ENCODE measurements around the gene COQ7.
A peak's percentile ranks its signal among the peaks of the same experiment; 100 is the strongest.

The COQ7 gene

DNA sequence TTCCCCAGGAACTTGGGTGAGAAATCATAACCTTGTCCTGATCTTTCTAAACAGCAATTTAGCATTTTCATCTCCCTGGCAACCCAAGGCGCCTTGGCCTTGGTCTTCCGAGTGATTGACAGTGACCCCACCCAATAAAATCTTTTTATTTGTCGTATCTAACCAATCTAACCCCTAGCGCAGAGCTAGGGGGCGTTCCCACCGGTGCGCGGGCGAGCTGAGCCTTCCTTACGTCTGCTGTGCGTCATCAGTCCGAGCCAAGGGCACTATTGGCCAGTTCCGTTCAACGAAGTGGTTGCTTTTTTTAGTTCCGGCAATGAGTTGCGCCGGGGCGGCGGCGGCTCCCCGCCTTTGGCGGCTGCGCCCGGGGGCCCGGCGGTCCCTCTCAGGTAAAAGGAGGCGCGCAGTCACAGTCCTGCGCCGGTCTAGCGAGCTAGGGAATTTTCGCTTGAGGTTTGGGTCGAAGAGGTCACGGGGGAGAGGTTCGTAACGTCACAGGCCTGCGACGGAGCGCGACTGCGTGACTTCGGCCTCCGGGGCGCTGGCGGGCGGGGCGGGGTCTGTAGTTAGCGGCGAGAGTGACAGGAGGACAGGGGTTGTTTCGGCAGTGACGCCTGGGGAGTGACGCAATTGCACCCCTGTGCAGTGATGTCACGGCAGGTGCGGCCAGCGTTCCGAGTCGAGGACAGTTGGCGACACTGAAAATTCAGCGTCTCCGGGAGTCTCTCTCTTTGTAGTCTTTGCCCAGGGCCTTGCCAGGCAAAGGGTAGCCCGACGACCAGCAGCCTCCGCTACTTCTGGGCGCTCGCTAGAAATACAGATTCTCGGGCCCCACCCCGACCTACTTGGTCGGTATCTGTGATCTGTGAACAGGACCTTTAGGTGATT lies at the start of gene COQ7:
Gene COQ7 (plus strand): TSS at position 266 of the 888 bp plus-strand sequence. CDS start 51 bp downstream, at position 317.
- peak within 1 kb of the TSS; percentile 92 to 100 (median 98) for H3K9ac ChIP-seq (ENCODE audit: low read length in 5 of 5)
- H3K27me3 ChIP-seq (ENCODE audit: control insufficient read depth in 5 of 5, insufficient read depth in 4 of 5, low read length in 5 of 5) = no peaks in the 10 kb centered on the region
- H3K4me1 ChIP-seq (ENCODE audit: control insufficient read depth in 5 of 5, insufficient read depth in 5 of 5, low read length in 5 of 5) = peaks cover 0 to 25% (median 19%) of the 10 kb centered on the region in 5 donors
- peak within 1 kb of the TSS; percentile 92 to 97 (median 93) for H3K4me3 ChIP-seq (ENCODE audit: low read depth in 1 of 5, low read length in 5 of 5)
- peak within 1 kb of the TSS; percentile 100 for H3K27ac ChIP-seq (ENCODE audit: low read depth, low read length)
- H3K36me3 ChIP-seq (ENCODE audit: control insufficient read depth in 5 of 5, insufficient read depth in 5 of 5, low read length in 5 of 5) = peaks cover 0 to 12% (median 3%) of the 10 kb centered on the region in 5 donors
- no peaks in the 10 kb centered on the region for H3K9me3 ChIP-seq (ENCODE audit: control insufficient read depth in 5 of 5, low read length in 5 of 5)

DNA sequence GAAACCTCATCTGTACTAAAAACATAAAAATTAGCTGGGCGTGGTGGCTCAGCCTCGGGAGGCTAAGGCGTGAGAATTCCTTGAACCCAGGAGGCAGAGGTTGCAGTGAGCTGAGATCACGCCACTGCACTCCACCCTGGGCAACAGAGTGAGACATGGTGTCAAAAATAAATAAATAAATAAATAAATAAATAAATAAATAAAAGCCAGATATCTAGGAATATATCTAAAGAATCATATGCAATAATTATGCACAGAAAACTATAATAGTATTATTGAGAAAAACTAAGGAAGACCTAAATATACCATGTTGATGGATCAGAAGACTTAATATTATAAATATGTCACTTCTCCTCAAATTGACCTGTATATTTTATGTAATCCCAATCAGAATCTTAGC lies 46.7 kb upstream of the COQ7 start:
- Histone ChIP-seq H3K4me1 (ENCODE audit: control insufficient read depth in 5 of 5, insufficient read depth in 5 of 5, low read length in 5 of 5) (no peaks in the 10 kb centered on the region), H3K4me3 (ENCODE audit: low read depth in 1 of 5, low read length in 5 of 5) (no peak overlapping the region), H3K27ac (ENCODE audit: low read depth, low read length) (no peak overlapping the region), H3K36me3 (ENCODE audit: control insufficient read depth in 5 of 5, insufficient read depth in 5 of 5, low read length in 5 of 5) (peaks cover 0 to 13% (median 5%) of the 10 kb centered on the region in 5 donors), H3K9me3 (ENCODE audit: control insufficient read depth in 5 of 5, low read length in 5 of 5) (peaks cover 0 to 5% (median 0%) of the 10 kb centered on the region in 5 donors), H3K27me3 (ENCODE audit: control insufficient read depth in 5 of 5, insufficient read depth in 4 of 5, low read length in 5 of 5) (no peaks in the 10 kb centered on the region), H3K9ac (ENCODE audit: low read length in 5 of 5) (no peak overlapping the region)

DNA sequence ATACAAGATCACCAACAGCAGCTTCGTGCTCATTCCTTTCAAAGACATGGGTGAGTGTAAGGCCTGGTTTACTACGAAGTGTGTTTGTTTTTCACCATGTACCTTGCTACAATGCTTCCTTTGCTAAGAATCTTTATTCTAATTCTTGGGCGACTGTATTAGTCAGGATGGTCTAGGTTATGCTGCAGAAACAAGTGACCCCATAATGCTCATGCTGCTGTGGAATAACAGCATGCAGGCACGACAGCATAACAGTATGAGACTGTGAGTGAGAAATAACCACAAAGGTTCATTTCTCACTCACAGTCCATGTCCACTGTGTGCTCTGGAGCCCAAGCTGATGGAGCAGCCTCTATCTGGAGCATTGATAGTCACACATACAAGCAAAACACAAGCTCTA lies 45.7 kb upstream of the COQ7 start:
- Histone ChIP-seq H3K9ac (ENCODE audit: low read length in 5 of 5) (no peak overlapping the region), H3K9me3 (ENCODE audit: control insufficient read depth in 5 of 5, low read length in 5 of 5) (peaks cover 0 to 5% (median 0%) of the 10 kb centered on the region in 5 donors), H3K4me1 (ENCODE audit: control insufficient read depth in 5 of 5, insufficient read depth in 5 of 5, low read length in 5 of 5) (no peaks in the 10 kb centered on the region), H3K36me3 (ENCODE audit: control insufficient read depth in 5 of 5, insufficient read depth in 5 of 5, low read length in 5 of 5) (peaks cover 0 to 9% (median 3%) of the 10 kb centered on the region in 5 donors), H3K27ac (ENCODE audit: low read depth, low read length) (no peak overlapping the region), H3K27me3 (ENCODE audit: control insufficient read depth in 5 of 5, insufficient read depth in 4 of 5, low read length in 5 of 5) (no peaks in the 10 kb centered on the region), H3K4me3 (ENCODE audit: low read depth in 1 of 5, low read length in 5 of 5) (no peak overlapping the region)

DNA sequence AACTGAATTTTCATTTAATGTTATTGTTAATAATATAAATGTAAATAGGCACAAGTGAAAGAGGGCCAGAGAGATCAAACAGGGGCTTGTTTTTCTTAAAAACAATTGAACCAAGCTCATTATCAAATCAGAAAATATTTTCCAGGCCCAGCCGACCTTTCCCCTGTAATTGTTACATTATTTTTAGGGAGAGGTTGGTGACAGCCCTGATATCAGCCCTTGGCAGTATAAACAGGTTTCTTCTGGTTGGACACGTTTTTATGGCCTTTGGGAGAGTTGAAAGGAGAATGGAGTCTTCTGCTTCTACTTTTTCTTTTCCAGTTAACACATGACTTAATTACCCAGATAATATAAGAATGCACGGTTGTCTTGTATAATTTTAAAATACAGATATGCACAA lies 40.0 kb upstream of the COQ7 start:
- H3K27ac ChIP-seq (ENCODE audit: low read depth, low read length) = no peak overlapping the region
- no peak overlapping the region for H3K4me3 ChIP-seq (ENCODE audit: low read depth in 1 of 5, low read length in 5 of 5)
- no peaks in the 10 kb centered on the region for H3K9me3 ChIP-seq (ENCODE audit: control insufficient read depth in 5 of 5, low read length in 5 of 5)
- H3K36me3 ChIP-seq (ENCODE audit: control insufficient read depth in 5 of 5, insufficient read depth in 5 of 5, low read length in 5 of 5) = peaks cover 0 to 8% (median 0%) of the 10 kb centered on the region in 5 donors
- no peak overlapping the region for H3K9ac ChIP-seq (ENCODE audit: low read length in 5 of 5)
- H3K4me1 ChIP-seq (ENCODE audit: control insufficient read depth in 5 of 5, insufficient read depth in 5 of 5, low read length in 5 of 5) = peaks cover 0 to 20% (median 3%) of the 10 kb centered on the region in 5 donors
- no peaks in the 10 kb centered on the region for H3K27me3 ChIP-seq (ENCODE audit: control insufficient read depth in 5 of 5, insufficient read depth in 4 of 5, low read length in 5 of 5)

DNA sequence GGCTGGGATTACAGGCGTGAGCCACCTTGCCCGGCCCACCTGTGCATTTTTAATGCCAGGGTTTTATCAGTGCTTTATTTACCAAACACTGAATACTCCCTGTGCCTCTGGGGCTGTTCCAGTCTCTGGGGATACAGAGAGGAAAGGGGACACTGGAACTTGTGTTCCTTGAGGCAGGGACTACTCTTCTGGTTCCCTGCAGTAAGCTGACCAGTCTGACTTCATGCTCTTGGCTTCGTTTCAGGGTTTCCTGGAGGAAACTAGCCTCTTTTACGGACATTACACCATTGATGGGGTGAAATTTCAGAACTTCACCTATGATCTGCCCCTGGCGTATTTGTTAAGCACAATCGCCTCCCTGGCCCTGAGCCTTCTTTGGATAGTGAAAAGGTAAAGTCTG lies 37.4 kb upstream of the COQ7 start:
- H3K4me1 ChIP-seq (ENCODE audit: control insufficient read depth in 5 of 5, insufficient read depth in 5 of 5, low read length in 5 of 5) = peaks cover 0 to 20% (median 3%) of the 10 kb centered on the region in 5 donors
- H3K27ac ChIP-seq (ENCODE audit: low read depth, low read length) = no peak overlapping the region

DNA sequence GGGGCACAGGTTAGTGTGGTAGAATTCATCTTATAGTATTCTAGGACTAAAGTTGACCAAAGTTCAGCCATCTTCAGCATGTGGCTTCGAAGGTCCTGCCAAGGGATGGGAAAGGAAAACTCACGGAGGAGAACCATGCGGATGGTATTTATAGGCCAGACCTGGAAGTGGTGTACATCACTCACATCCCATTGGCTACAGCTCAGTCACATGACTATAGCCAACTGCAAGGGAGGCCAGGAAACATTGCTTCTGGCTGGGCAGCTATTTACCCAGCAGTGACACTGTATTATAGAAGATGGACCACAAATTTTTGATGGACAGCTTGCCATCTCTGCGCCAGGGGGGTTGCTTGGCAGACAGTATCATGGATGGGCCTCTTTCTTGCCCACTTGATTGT lies 35.7 kb upstream of the COQ7 start:
- H3K4me3 ChIP-seq (ENCODE audit: low read depth in 1 of 5, low read length in 5 of 5) = no peak overlapping the region
- peaks cover 0 to 20% (median 3%) of the 10 kb centered on the region in 5 donors for H3K4me1 ChIP-seq (ENCODE audit: control insufficient read depth in 5 of 5, insufficient read depth in 5 of 5, low read length in 5 of 5)
- no peaks in the 10 kb centered on the region for H3K27me3 ChIP-seq (ENCODE audit: control insufficient read depth in 5 of 5, insufficient read depth in 4 of 5, low read length in 5 of 5)
- H3K27ac ChIP-seq (ENCODE audit: low read depth, low read length) = no peak overlapping the region
- peaks cover 0 to 11% (median 2%) of the 10 kb centered on the region in 5 donors for H3K9me3 ChIP-seq (ENCODE audit: control insufficient read depth in 5 of 5, low read length in 5 of 5)
- H3K36me3 ChIP-seq (ENCODE audit: control insufficient read depth in 5 of 5, insufficient read depth in 5 of 5, low read length in 5 of 5) = peaks cover 0 to 6% (median 2%) of the 10 kb centered on the region in 5 donors
- no peak overlapping the region for H3K9ac ChIP-seq (ENCODE audit: low read length in 5 of 5)

More for the DNA sequence above, 37.4 kb upstream of the COQ7 start:
- no peak overlapping the region for H3K9ac ChIP-seq (ENCODE audit: low read length in 5 of 5)
- peaks cover 0 to 5% (median 0%) of the 10 kb centered on the region in 5 donors for H3K36me3 ChIP-seq (ENCODE audit: control insufficient read depth in 5 of 5, insufficient read depth in 5 of 5, low read length in 5 of 5)
- H3K4me3 ChIP-seq (ENCODE audit: low read depth in 1 of 5, low read length in 5 of 5) = no peak overlapping the region
- no peaks in the 10 kb centered on the region for H3K9me3 ChIP-seq (ENCODE audit: control insufficient read depth in 5 of 5, low read length in 5 of 5)
- H3K27me3 ChIP-seq (ENCODE audit: control insufficient read depth in 5 of 5, insufficient read depth in 4 of 5, low read length in 5 of 5) = no peaks in the 10 kb centered on the region

DNA sequence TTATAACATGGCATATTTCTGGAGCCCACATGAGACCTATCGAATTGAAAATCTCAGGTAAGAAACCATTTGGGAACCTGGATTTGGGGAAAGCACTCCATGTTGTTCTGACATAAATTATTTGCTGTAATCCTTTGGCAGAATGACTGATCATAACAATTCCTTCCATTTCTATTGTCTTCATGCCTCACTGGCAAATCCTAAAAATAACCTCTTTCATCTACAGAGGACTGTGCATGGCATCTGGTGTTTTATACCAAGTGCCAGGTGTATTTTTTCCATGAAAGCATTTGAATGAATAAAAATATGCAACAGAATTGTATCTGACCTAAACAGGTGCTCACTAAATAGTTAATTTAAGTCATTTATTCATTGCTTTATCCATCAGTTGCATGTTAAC lies 33.7 kb upstream of the COQ7 start:
- Histone ChIP-seq H3K27ac (ENCODE audit: low read depth, low read length) (no peak overlapping the region), H3K36me3 (ENCODE audit: control insufficient read depth in 5 of 5, insufficient read depth in 5 of 5, low read length in 5 of 5) (peaks cover 0 to 6% (median 2%) of the 10 kb centered on the region in 5 donors), H3K4me1 (ENCODE audit: control insufficient read depth in 5 of 5, insufficient read depth in 5 of 5, low read length in 5 of 5) (peaks cover 0 to 12% (median 3%) of the 10 kb centered on the region in 5 donors), H3K4me3 (ENCODE audit: low read depth in 1 of 5, low read length in 5 of 5) (no peak overlapping the region), H3K27me3 (ENCODE audit: control insufficient read depth in 5 of 5, insufficient read depth in 4 of 5, low read length in 5 of 5) (no peaks in the 10 kb centered on the region), H3K9ac (ENCODE audit: low read length in 5 of 5) (no peak overlapping the region), H3K9me3 (ENCODE audit: control insufficient read depth in 5 of 5, low read length in 5 of 5) (peaks cover 0 to 14% (median 6%) of the 10 kb centered on the region in 5 donors)

DNA sequence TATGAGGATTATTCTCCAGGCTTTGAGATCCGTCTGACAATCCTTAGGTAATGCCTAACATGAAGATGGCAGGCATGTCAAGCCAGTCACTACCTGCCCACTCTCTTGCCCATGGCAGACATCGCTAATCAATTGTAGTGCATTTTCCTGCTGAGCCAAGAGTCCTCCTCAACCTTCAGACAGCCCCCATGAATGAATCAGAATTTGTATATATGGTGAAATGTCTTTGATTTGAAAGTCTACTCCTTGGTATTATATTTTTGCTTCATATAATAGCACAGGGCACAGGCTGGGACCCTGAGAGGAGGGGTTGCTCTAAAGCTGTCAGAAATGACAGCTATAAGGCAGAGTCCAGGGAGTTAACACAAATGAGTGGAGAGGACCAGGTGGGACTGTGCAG lies 27.0 kb upstream of the COQ7 start:
- Histone ChIP-seq H3K27me3 (ENCODE audit: control insufficient read depth in 5 of 5, insufficient read depth in 4 of 5, low read length in 5 of 5) (no peaks in the 10 kb centered on the region), H3K36me3 (ENCODE audit: control insufficient read depth in 5 of 5, insufficient read depth in 5 of 5, low read length in 5 of 5) (peaks cover 0 to 12% (median 4%) of the 10 kb centered on the region in 5 donors), H3K4me1 (ENCODE audit: control insufficient read depth in 5 of 5, insufficient read depth in 5 of 5, low read length in 5 of 5) (no peaks in the 10 kb centered on the region), H3K4me3 (ENCODE audit: low read depth in 1 of 5, low read length in 5 of 5) (no peak overlapping the region), H3K27ac (ENCODE audit: low read depth, low read length) (no peak overlapping the region), H3K9me3 (ENCODE audit: control insufficient read depth in 5 of 5, low read length in 5 of 5) (peaks cover 0 to 13% (median 6%) of the 10 kb centered on the region in 5 donors), H3K9ac (ENCODE audit: low read length in 5 of 5) (no peak overlapping the region)

DNA sequence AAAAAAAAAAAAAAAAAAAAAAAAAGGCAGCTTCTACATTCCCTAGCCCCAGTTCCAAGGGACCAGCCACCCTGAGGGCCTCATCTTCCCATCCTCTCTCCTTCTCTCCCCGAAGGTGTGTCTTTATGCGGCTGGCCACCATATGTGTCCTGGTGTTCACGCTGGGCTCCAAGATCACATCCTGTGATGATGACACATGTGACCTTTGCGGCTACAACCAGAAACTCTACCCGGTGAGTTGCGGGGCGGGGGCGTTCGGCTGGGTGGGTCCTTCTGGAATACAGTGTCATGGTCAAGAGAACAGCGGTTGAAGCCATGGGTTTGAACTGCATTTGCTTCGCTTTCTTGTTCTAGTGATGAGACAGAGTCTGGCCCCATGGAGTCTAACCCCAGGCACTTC lies 22.6 kb upstream of the COQ7 start:
- H3K9me3 ChIP-seq (ENCODE audit: control insufficient read depth in 5 of 5, low read length in 5 of 5) = peaks cover 0 to 2% (median 0%) of the 10 kb centered on the region in 5 donors
- H3K9ac ChIP-seq (ENCODE audit: low read length in 5 of 5) = no peak overlapping the region
- H3K4me1 ChIP-seq (ENCODE audit: control insufficient read depth in 5 of 5, insufficient read depth in 5 of 5, low read length in 5 of 5) = no peaks in the 10 kb centered on the region
- H3K27ac ChIP-seq (ENCODE audit: low read depth, low read length) = no peak overlapping the region
- no peaks in the 10 kb centered on the region for H3K27me3 ChIP-seq (ENCODE audit: control insufficient read depth in 5 of 5, insufficient read depth in 4 of 5, low read length in 5 of 5)
- H3K4me3 ChIP-seq (ENCODE audit: low read depth in 1 of 5, low read length in 5 of 5) = no peak overlapping the region
- peaks cover 0 to 19% (median 4%) of the 10 kb centered on the region in 5 donors for H3K36me3 ChIP-seq (ENCODE audit: control insufficient read depth in 5 of 5, insufficient read depth in 5 of 5, low read length in 5 of 5)

DNA sequence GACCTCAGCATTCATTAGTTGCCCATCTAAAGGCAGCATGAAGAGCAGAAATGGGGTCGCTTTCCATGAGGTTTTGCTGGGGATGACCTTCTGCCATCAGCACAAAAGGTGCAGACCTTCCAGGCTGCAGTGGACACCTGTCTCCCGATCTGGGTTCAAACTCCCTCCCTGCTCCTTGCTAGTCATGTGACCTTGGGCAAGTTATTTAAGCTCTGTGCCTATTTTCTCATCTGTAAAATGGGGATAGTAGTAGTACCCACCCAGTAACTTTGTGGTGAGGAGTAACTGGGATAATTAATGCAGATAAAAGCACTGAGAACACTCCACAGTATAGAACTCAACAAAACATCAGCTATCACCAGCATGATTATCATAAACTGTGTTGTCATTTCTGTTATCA lies 21.4 kb upstream of the COQ7 start:
- Histone ChIP-seq H3K4me3 (ENCODE audit: low read depth in 1 of 5, low read length in 5 of 5) (no peak overlapping the region), H3K9me3 (ENCODE audit: control insufficient read depth in 5 of 5, low read length in 5 of 5) (no peaks in the 10 kb centered on the region), H3K4me1 (ENCODE audit: control insufficient read depth in 5 of 5, insufficient read depth in 5 of 5, low read length in 5 of 5) (no peaks in the 10 kb centered on the region), H3K27me3 (ENCODE audit: control insufficient read depth in 5 of 5, insufficient read depth in 4 of 5, low read length in 5 of 5) (no peaks in the 10 kb centered on the region), H3K9ac (ENCODE audit: low read length in 5 of 5) (no peak overlapping the region), H3K27ac (ENCODE audit: low read depth, low read length) (no peak overlapping the region), H3K36me3 (ENCODE audit: control insufficient read depth in 5 of 5, insufficient read depth in 5 of 5, low read length in 5 of 5) (peaks cover 0 to 16% (median 4%) of the 10 kb centered on the region in 5 donors)

Data from subcutaneous abdominal adipose tissue (tissue), 5 donors.